ENCODE results near the gene TJP3.
"Not testable (repeated sequence)": the region's sequence is repeated elsewhere in the genome, so short reads cannot be mapped to it uniquely, and the experiment has no call there.

The TJP3 gene

GRCh38 chr19:3708207-3708931 is at the start of gene TJP3:
TSS of gene TJP3 (plus strand) at chr19:3708384. CDS start at chr19:3728433, 20,049 bp downstream.
- Histone ChIP-seq H3K27ac (peak within 1 kb of the TSS in 6 of 21 experiments; percentile 2 to 58 (median 45)), H3K4me3 (peak within 1 kb of the TSS in 1 of 7 experiments; percentile 26)

- no peak overlapping the region for H3K4me3 ChIP-seq
- H3K27ac ChIP-seq, result no peak overlapping the region
Observed at GRCh38 chr19:3658870-3659745, 49.1 kb upstream of the TJP3 start.

- Histone ChIP-seq H3K4me3 (no peak overlapping the region), H3K27ac (no peak overlapping the region)
Observed at GRCh38 chr19:3659746-3660112, 48.5 kb upstream of the TJP3 start.

GRCh38 chr19:3660493-3661219 is 47.5 kb upstream of the TJP3 start:
- Histone ChIP-seq H3K27ac (no peak overlapping the region), H3K4me3 (no peak overlapping the region)

- no peak overlapping the region for H3K4me3 ChIP-seq
- no peak overlapping the region for H3K27ac ChIP-seq
Observed at GRCh38 chr19:3661284-3662238, 46.6 kb upstream of the TJP3 start.

GRCh38 chr19:3663838-3664237 is 44.3 kb upstream of the TJP3 start:
- Histone ChIP-seq H3K27ac (no peak overlapping the region), H3K4me3 (no peak overlapping the region)

- Histone ChIP-seq H3K27ac (peak overlapping the region in 2 of 21 experiments; percentile 26 to 59), H3K4me3 (no peak overlapping the region)
Observed at GRCh38 chr19:3664879-3665642, 43.1 kb upstream of the TJP3 start.

- no peak overlapping the region for H3K4me3 ChIP-seq
- H3K27ac ChIP-seq, result peak overlapping the region in 2 of 21 experiments; percentile 26 to 59
Observed at GRCh38 chr19:3665681-3666544, 42.3 kb upstream of the TJP3 start.

- H3K27ac ChIP-seq, result not testable (repeated sequence)
Observed at GRCh38 chr19:3666545-3666856, 41.7 kb upstream of the TJP3 start.

GRCh38 chr19:3667037-3667638 is 41.0 kb upstream of the TJP3 start:
- H3K27ac ChIP-seq, result peak overlapping the region in 1 of 21 experiments; percentile 5
- no peak overlapping the region for H3K4me3 ChIP-seq

More at GRCh38 chr19:3666545-3666856, 41.7 kb upstream of the TJP3 start:
- H3K4me3 ChIP-seq, result not testable (repeated sequence)

- Histone ChIP-seq H3K27ac (peak overlapping the region in 1 of 21 experiments; percentile 5), H3K4me3 (no peak overlapping the region)
Observed at GRCh38 chr19:3667766-3668165, 40.4 kb upstream of the TJP3 start.

- Histone ChIP-seq H3K4me3 (no peak overlapping the region), H3K27ac (peak overlapping the region in 7 of 21 experiments; percentile 7 to 96 (median 86))
Observed at GRCh38 chr19:3668331-3669081, 39.7 kb upstream of the TJP3 start.

GRCh38 chr19:3669082-3669946 is 38.9 kb upstream of the TJP3 start:
- peak overlapping the region in 12 of 21 experiments; percentile 7 to 96 (median 81) for H3K27ac ChIP-seq
- no peak overlapping the region for H3K4me3 ChIP-seq

- peak overlapping the region in 20 of 21 experiments; percentile 42 to 96 (median 79) for H3K27ac ChIP-seq
- H3K4me3 ChIP-seq, result peak overlapping the region in 1 of 7 experiments; percentile 7
Observed at GRCh38 chr19:3669947-3670795, 38.0 kb upstream of the TJP3 start.
